Uterus (tissue), 2 donors: ENCODE data around the gene NRXN3.

Experiments
- CTCF ChIP-seq, 4 experiments: fragments of 200-600 bp in 2 of 4; fragments of 450-650 bp in 2 of 4; sonication (generic) in 2 of 4; IDR thresholded peaks; one replicate each; pipeline ENCODE4 v1.5.1; 2016 to 2019; ENCODE audit warnings: antibody characterized with exemption in 4 of 4, mild to moderate bottlenecking in 2 of 4, moderate library complexity in 1 of 4
- POLR2A ChIP-seq, 2 donors: fragments of 450-650 bp; IDR thresholded peaks; one replicate each; pipeline ENCODE4 v1.6.1; 2016; ENCODE audit warnings: antibody characterized with exemption in 2 of 2, mild to moderate bottlenecking in 1 of 2, moderate library complexity in 1 of 2

GRCh38 chr14:79557309-79557708, 1387.1 kb downstream of the NRXN3 start:
- TF ChIP-seq CTCF (IDR thresholded peaks at IDR 0.05) (no peak), POLR2A (IDR thresholded peaks at IDR 0.05) (no peak)
